Fibroblast of peridontal ligament (primary cell): Measurements from ENCODE around the gene CD99.
A peak's percentile ranks its signal among the peaks of the same experiment; 100 is the strongest.
"Not testable (repeated sequence)": the region's sequence is repeated elsewhere in the genome, so short reads cannot be mapped to it uniquely, and the experiment has no call there.

ENCODE experiments used
- DNase-seq: peaks from one replicate; pipeline ENCODE4 v3.0.0-alpha.2; 2010; ENCODE audit errors: extremely low read depth

The CD99 gene

GRCh38 chrX:2769615-2770014 lies 78.5 kb downstream of the CD99 start:
- no peak for DNase-seq

GRCh38 chrX:2773166-2774055 lies 82.3 kb downstream of the CD99 start:
- DNase-seq, result not testable (repeated sequence)

GRCh38 chrX:2774057-2774456 lies 83.0 kb downstream of the CD99 start:
- DNase-seq, result no peak

GRCh38 chrX:2774776-2775175 lies 83.7 kb downstream of the CD99 start:
- no peak for DNase-seq

GRCh38 chrX:2780472-2781225 lies 89.6 kb downstream of the CD99 start:
- not testable (repeated sequence) for DNase-seq

GRCh38 chrX:2781226-2781571 lies 90.1 kb downstream of the CD99 start:
- DNase-seq, result no peak

GRCh38 chrX:2781698-2782097 lies 90.6 kb downstream of the CD99 start:
- DNase-seq, result no peak

- DNase-seq, result no peak
These were observed 91.1 kb downstream of the CD99 start for GRCh38 chrX:2782171-2782570.

GRCh38 chrX:2782778-2783177 lies 91.7 kb downstream of the CD99 start:
- DNase-seq, result no peak

GRCh38 chrX:2784026-2784425 lies 92.9 kb downstream of the CD99 start:
- peak; percentile 30 for DNase-seq

GRCh38 chrX:2785538-2785937 lies 94.4 kb downstream of the CD99 start:
- no peak for DNase-seq

- DNase-seq, result no peak
These were observed 97.9 kb downstream of the CD99 start for GRCh38 chrX:2788980-2789379.

- no peak for DNase-seq
These were observed 98.5 kb downstream of the CD99 start for GRCh38 chrX:2789569-2789968.
